Activated T-cell treated with anti-CD3 and anti-CD28 coated beads, Interleukin-2, amount 50 U/mL, for 1 hour (primary cell): ENCODE results near the gene VSIR.
A peak's percentile ranks its signal among the peaks of the same experiment; 100 is the strongest.

Experiments used
- DNase-seq: peaks from one replicate; pipeline ENCODE4 v3.0.0-alpha.2; 2020

VSIR gene

GRCh38 chr10:71773221-71773971 is at the start of gene VSIR:
Gene VSIR (minus strand): TSS chr10:71773520. CDS start chr10:71773439, 81 bp downstream.
- DNase-seq = peak; percentile 100

GRCh38 chr10:71821909-71822763 is 48.8 kb upstream of the VSIR start:
- DNase-seq = no peak

- no peak for DNase-seq
Observed at GRCh38 chr10:71820966-71821365, 47.6 kb upstream of the VSIR start.

GRCh38 chr10:71819985-71820384 is 46.7 kb upstream of the VSIR start:
- DNase-seq = no peak

GRCh38 chr10:71819441-71819861 is 46.1 kb upstream of the VSIR start:
- no peak for DNase-seq

GRCh38 chr10:71818674-71819260 is 45.4 kb upstream of the VSIR start:
- no peak for DNase-seq

GRCh38 chr10:71817831-71818655 is 44.7 kb upstream of the VSIR start:
- DNase-seq = no peak

- DNase-seq = no peak
Observed at GRCh38 chr10:71816936-71817618, 43.8 kb upstream of the VSIR start.

GRCh38 chr10:71816421-71816851 is 43.1 kb upstream of the VSIR start:
- DNase-seq = no peak

- DNase-seq = no peak
Observed at GRCh38 chr10:71815515-71816130, 42.3 kb upstream of the VSIR start.

- DNase-seq = no peak
Observed at GRCh38 chr10:71814922-71815411, 41.6 kb upstream of the VSIR start.

GRCh38 chr10:71812913-71813590 is 39.7 kb upstream of the VSIR start:
- DNase-seq = no peak

- DNase-seq = peak; percentile 85
Observed at GRCh38 chr10:71812016-71812912, 38.9 kb upstream of the VSIR start.

- no peak for DNase-seq
Observed at GRCh38 chr10:71811351-71811750, 38.0 kb upstream of the VSIR start.

- no peak for DNase-seq
Observed at GRCh38 chr10:71810048-71810750, 36.9 kb upstream of the VSIR start.

GRCh38 chr10:71809628-71810027 is 36.3 kb upstream of the VSIR start:
- DNase-seq = no peak

- DNase-seq = no peak
Observed at GRCh38 chr10:71807557-71808510, 34.5 kb upstream of the VSIR start.
